Ectodermal cell (in vitro differentiated cells): Measurements from ENCODE around the gene APOBEC3G.
A peak's percentile ranks its signal among the peaks of the same experiment; 100 is the strongest.

ENCODE experiments used
- H3K27ac ChIP-seq: 2 replicates; pipeline ENCODE4 v1.7.0; 2013; ENCODE audit warnings: mild to moderate bottlenecking, low read depth, low read length; ENCODE audit not compliant: insufficient read depth, poor library complexity, severe bottlenecking
- H3K27me3 ChIP-seq: 2 replicates; pipeline ENCODE4 v1.7.0; 2013; ENCODE audit warnings: mild to moderate bottlenecking, low read length; ENCODE audit not compliant: insufficient read depth, control insufficient read depth, poor library complexity, severe bottlenecking
- H3K36me3 ChIP-seq: one replicate; pipeline ENCODE4 v1.7.0; 2013; ENCODE audit warnings: low read length; ENCODE audit not compliant: control insufficient read depth, insufficient read depth
- H3K4me1 ChIP-seq: one replicate; pipeline ENCODE4 v1.7.0; 2013; ENCODE audit warnings: low read length; ENCODE audit not compliant: control insufficient read depth, insufficient read depth
- H3K4me3 ChIP-seq: 2 replicates; pipeline ENCODE4 v1.7.0; 2013; ENCODE audit warnings: low read depth, low read length, control low read depth; ENCODE audit not compliant: insufficient read depth
- H3K9me3 ChIP-seq: 2 replicates; pipeline ENCODE4 v1.7.0; 2013; ENCODE audit warnings: mild to moderate bottlenecking, low read length, moderate library complexity; ENCODE audit not compliant: control insufficient read depth
- WGBS, 2 experiments: methylation state at CpG; one replicate each; pipeline ENCODE4 v1.1.7; 2013; ENCODE audit warnings: missing lambda C conversion rate in 2 of 2; 5-methylcytosine and 5-hydroxymethylcytosine counted together

The APOBEC3G gene

DNA sequence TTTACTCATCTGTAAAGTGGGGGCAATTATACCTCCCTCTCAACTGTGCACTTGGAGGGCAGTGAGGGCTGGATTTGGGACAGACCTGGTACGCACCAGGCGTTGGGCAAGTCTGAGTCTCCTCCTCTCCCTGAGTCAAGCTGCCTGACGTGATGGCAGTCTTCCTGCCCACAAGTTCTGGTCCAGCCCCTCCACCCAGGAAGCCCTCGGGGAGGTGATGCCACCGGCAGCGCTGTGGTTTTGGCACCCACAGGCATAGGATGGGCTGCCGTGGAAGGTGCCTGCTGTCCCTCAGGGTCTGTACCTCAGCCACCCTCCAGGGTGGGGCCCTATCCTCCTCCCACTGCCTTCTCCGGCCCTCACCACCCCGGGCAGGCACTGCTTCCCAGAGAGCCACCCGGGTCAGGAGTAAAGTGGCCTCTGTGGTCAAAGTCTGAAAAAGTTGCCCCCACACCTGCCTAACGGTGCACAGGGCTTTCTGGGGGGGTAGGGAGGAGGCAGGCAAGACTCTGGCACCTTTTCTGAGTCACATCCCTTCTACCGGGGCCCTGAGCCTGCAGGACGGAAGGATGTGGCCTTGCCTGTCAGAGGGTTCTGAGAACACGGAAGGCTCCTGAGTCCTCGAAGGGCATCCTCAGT lies 13.5 kb downstream of the APOBEC3G start:
- 90 to 93% methylated on average over 15 of the region's 15 CpGs for WGBS, 2 experiments
- Histone ChIP-seq H3K27me3 (no peaks in the 10 kb centered on the region), H3K4me1 (peaks cover 13% of the 10 kb centered on the region), H3K9me3 (no peaks in the 10 kb centered on the region), H3K36me3 (no peaks in the 10 kb centered on the region), H3K4me3 (no peak overlapping the region), H3K27ac (no peak overlapping the region)

DNA sequence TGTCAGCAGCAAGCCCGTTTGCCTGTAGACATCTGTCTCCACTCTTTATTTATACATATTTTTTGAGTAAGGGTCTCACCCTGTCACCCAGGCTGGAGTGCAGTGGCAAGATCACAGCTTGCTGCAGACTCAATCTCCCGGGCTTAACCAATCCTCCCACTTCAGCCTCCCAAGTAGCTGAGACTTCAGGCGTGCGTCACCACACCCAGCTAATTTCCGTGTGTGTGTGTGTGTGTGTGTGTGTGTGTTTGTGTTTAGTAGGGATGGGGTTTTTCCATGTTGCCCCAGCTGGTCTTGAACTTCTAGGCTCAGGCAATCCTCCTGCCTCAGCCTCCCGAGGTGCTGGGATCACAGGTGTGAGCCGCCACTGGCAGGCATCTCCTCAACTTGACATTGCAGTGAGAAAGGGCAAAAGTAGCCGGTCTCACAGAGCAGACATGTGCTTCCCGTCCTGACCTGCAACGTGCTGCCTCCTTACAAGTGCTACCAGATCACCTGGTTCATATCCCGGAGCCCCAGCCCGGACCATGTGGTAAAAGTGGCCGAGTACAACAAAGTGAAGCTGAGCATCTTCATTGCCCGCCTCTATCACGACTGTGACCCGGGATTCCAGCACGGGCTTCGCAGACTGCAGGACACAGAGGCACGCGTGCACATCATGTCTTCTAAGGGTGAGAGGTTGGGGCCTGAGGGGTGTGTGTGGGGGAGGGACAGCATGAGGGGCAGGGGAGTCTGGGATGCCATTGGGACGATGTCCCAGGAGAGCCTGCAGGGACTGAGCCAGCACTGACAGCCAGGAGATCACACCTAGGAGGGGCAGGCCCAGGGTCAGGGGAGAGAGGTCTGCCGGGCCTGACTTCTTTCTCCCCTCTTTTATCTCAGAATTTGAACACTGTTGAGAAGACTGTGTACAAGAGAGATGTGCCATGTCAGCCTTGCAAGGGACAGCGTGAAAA lies 14.3 kb downstream of the APOBEC3G start:
- no peaks in the 10 kb centered on the region for H3K9me3 ChIP-seq
- 90 to 92% methylated on average over 23 of the region's 23 CpGs for WGBS, 2 experiments
- peaks cover 13% of the 10 kb centered on the region for H3K4me1 ChIP-seq
- no peaks in the 10 kb centered on the region for H3K36me3 ChIP-seq
- H3K27me3 ChIP-seq, result no peaks in the 10 kb centered on the region
- H3K27ac ChIP-seq, result no peak overlapping the region
- no peak overlapping the region for H3K4me3 ChIP-seq

DNA sequence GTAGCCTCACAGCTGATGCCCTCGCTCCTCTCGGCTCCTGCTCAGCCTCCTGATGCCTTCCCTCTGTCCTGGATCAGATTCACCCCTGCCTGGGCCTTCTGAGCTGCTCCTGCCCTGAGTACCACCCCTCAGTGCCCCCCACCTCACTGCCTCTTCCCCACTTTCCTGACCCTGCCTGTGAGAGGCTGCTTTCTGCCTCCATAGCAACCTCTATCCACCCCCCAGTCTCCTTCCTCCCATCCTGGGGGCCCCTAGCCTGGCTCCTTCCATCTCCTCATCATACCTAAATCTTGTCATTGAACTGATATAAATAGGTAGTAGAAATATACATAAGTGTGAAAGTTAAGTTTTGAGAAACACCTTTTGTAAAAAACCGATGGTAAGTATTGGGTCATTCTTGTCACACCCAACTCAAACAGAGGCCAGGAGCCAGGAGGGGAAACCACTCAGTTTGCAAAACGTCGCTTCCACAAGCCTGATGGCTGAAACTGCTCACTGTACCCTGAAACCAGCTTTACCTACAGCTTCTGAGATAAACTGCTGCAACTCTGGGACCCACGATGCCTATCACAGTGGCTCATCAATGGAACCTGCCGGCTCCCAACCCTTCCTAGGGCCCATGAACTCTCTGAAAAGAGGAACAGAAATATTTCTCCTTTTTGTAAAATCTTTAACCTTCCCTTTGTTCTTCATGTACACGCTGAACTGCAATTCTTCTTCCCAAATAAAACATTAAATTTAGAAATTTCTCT lies 15.2 kb downstream of the APOBEC3G start:
- no peaks in the 10 kb centered on the region for H3K36me3 ChIP-seq
- peaks cover 15% of the 10 kb centered on the region for H3K4me1 ChIP-seq
- no peak overlapping the region for H3K27ac ChIP-seq
- no peaks in the 10 kb centered on the region for H3K27me3 ChIP-seq
- no peaks in the 10 kb centered on the region for H3K9me3 ChIP-seq
- 88 to 89% methylated on average over 8 of the region's 8 CpGs for WGBS, 2 experiments
- H3K4me3 ChIP-seq, result no peak overlapping the region

DNA sequence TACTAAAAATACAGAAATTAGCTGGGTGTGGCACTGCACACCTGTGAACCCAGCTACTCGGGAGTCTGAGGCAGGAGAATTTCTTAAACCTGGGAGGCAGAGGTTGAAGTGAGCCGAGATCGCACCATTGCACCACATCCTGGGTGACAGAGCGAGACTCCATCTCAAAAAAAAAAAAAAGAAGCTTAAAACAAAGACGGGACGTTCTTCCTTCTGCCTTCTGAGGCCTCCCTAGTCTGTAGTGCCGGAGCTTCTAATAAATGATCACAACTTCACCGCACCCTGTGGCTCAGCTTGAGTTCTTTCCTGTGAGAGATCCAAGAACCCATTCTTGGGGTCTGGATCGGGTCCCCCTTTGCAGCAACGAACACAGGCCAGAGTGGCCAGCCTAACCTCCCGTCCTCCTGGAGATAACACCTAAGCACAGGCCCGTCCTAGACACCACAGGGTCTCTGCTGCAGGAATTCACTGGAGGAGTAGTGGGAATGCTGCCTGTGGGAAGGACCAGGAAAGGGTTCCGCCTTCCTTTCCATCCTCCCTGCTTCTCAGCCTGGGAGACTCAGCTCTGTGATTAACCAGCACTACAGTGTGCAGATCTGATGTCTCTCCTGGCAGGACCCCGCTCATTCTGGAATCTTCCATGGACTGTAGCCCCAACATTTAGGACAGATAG lies 17.8 kb downstream of the APOBEC3G start:
- 90 to 92% methylated on average over 14 of the region's 14 CpGs for WGBS, 2 experiments
- Histone ChIP-seq H3K4me1 (peaks cover 19% of the 10 kb centered on the region), H3K27ac (no peak overlapping the region), H3K27me3 (no peaks in the 10 kb centered on the region), H3K4me3 (no peak overlapping the region), H3K9me3 (no peaks in the 10 kb centered on the region), H3K36me3 (no peaks in the 10 kb centered on the region)

DNA sequence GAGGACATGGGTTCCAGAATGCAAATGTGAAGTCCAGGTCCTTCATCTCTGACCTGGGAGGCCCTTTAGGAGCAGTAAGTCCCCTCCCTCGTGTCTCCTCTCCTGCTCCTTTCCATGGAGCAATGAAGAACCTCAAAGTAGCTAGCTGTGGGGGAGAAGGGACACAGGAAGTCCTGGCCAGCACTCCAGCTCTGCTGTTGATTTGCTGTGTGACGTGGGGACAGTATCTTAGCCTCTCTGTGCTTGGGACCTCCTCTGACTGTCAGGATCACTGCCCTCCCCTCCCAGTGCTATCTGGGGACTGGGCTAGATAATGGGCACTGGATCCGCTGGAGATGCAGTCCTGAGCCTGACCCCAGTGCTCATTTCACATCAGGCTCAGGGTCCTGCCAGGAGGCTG lies 18.9 kb downstream of the APOBEC3G start:
- Histone ChIP-seq H3K4me1 (peaks cover 19% of the 10 kb centered on the region), H3K4me3 (no peak overlapping the region), H3K9me3 (no peaks in the 10 kb centered on the region), H3K27ac (no peak overlapping the region), H3K27me3 (no peaks in the 10 kb centered on the region), H3K36me3 (no peaks in the 10 kb centered on the region)
- WGBS, 2 experiments, result 91 to 93% methylated on average over 3 of the region's 3 CpGs

DNA sequence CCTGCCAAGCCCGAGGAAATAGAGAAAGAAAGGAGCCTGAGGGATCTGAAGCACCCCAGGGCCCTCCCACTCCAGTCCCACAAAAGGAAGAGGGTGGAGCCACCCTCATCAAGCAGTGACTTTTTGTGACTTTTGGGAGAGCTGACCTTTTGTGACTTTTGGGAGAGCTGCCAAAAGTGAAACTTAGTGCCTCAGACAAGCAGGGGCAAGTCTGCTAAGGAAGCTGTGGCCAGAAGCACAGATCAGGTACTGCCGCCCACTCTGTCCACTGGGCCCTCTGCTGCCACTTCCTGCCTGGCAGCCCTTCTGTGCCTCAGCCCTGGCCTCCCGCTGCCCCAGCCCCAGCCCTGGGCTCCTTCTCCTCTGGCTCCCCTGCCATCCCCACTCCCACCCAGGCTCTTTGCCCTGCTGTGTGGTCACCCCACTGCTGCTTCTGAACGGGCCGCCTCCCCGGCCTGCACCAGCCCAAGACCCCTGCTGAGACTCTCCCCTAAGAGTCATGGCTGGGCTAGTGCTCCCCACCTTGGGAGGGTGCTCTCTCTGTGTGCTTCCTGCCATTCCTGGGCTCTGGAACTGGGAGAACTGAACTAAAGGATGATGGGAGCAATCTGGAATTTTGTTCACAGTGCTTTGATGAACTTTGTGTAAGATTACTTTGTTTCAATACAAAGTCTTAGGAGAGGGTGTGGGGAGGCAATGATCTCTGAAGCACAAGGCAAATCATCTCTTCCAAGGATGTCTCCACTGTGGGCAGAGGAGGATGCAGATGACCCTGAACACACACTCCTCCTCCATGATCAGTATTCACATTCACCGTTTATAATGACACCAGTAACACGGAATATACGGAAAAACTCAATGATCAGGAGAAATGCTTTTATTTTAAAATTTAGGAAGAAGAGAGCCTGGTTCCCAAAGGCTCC lies 20.3 kb downstream of the APOBEC3G start, which contains the start of gene APOBEC3H:
Gene APOBEC3H, plus strand, starts transcription at position 147 of the 923 bp plus-strand sequence. CDS start 3,035 bp downstream, outside the sequence.
- 74 to 80% methylated on average over 8 to 9 of the region's 9 CpGs for WGBS, 2 experiments
- no peak within 1 kb of the TSS for H3K4me3 ChIP-seq
- H3K4me1 ChIP-seq, result peaks cover 19% of the 10 kb centered on the region
- no peaks in the 10 kb centered on the region for H3K27me3 ChIP-seq
- H3K9me3 ChIP-seq, result no peaks in the 10 kb centered on the region
- H3K36me3 ChIP-seq, result no peaks in the 10 kb centered on the region
- H3K27ac ChIP-seq, result peak within 1 kb of the TSS; percentile 18

DNA sequence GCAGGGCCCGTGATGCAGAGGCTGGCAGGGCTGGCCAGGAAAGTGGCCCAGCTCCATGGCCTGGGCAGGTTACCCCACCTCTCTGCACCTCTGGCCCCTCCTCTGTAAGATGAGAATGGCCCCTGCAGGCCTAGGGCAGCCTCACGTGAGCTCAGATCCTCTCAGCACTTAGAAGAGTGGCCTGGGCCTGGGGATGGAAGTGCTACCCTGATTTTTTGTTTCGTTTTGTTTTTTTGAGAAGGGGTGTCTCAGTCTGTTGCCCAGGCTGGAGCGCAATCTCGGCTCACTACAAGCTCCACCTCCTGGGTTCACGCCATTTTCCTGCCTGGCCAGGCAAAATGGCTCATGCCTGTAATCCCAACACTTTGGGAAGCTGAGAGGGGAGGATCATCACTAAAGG lies 21.0 kb downstream of the APOBEC3G start:
- Histone ChIP-seq H3K9me3 (no peaks in the 10 kb centered on the region), H3K27me3 (no peaks in the 10 kb centered on the region), H3K4me1 (peaks cover 19% of the 10 kb centered on the region), H3K27ac (no peak overlapping the region), H3K36me3 (no peaks in the 10 kb centered on the region), H3K4me3 (no peak overlapping the region)
- WGBS, 2 experiments, result 44 to 47% methylated on average over 6 of the region's 6 CpGs

DNA sequence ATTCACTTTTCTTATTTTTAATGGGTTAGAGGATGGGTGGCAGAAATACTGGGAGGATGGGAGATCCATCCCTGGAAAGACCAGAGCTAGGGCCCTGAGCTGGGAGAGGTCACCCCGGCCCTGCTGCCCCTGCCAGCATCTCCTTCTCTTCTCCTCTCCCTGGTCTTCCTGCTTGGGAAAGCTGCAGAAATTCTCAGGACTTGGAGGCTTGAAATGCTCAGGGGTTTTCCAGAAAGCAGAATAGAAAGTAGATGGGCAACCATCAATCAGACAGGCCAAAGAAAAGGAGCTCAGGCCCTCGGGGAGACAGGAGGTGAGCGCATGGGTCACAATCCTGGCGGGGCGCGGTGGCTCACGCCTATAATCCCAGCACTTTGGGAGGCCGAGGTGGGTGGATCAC lies 21.5 kb downstream of the APOBEC3G start:
- WGBS, 2 experiments, result 92% methylated on average over 8 of the region's 8 CpGs
- no peak overlapping the region for H3K4me3 ChIP-seq
- H3K36me3 ChIP-seq, result no peaks in the 10 kb centered on the region

DNA sequence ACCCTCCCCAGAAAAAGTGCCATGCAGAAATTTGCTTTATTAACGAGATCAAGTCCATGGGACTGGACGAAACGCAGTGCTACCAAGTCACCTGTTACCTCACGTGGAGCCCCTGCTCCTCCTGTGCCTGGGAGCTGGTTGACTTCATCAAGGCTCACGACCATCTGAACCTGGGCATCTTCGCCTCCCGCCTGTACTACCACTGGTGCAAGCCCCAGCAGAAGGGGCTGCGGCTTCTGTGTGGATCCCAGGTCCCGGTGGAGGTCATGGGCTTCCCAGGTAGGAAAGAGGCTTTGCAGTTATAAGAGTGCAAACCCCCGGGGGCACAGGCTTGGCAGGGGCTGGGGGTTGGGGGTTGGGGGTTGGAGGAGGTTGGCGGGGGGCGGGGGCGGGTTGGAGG lies 24.2 kb downstream of the APOBEC3G start:
- Histone ChIP-seq H3K27me3 (no peaks in the 10 kb centered on the region), H3K27ac (no peak overlapping the region), H3K9me3 (no peaks in the 10 kb centered on the region), H3K36me3 (no peaks in the 10 kb centered on the region), H3K4me3 (no peak overlapping the region), H3K4me1 (peaks cover 19% of the 10 kb centered on the region)
- 87 to 89% methylated on average over 9 of the region's 13 CpGs for WGBS, 2 experiments

More for the DNA sequence above, 21.5 kb downstream of the APOBEC3G start:
- H3K4me1 ChIP-seq, result peaks cover 19% of the 10 kb centered on the region
- H3K9me3 ChIP-seq, result no peaks in the 10 kb centered on the region
- H3K27me3 ChIP-seq, result no peaks in the 10 kb centered on the region
- H3K27ac ChIP-seq, result no peak overlapping the region
